Activated T-helper 1 cell treated with anti-CD3 and anti-CD28 coated beads, Interleukin-2, amount 50 U/mL, for 16 hours (primary cell): ENCODE measurements around the gene CIAPIN1.
"Not testable (repeated sequence)": the region's sequence is repeated elsewhere in the genome, so short reads cannot be mapped to it uniquely, and the experiment has no call there.

ENCODE experiments used
- DNase-seq, 2 donors: peaks; one replicate each; pipeline ENCODE4 v3.0.0-alpha.2; 2020; ENCODE audit warnings: low read depth in 1 of 2, low spot score in 1 of 2

Gene CIAPIN1

DNA sequence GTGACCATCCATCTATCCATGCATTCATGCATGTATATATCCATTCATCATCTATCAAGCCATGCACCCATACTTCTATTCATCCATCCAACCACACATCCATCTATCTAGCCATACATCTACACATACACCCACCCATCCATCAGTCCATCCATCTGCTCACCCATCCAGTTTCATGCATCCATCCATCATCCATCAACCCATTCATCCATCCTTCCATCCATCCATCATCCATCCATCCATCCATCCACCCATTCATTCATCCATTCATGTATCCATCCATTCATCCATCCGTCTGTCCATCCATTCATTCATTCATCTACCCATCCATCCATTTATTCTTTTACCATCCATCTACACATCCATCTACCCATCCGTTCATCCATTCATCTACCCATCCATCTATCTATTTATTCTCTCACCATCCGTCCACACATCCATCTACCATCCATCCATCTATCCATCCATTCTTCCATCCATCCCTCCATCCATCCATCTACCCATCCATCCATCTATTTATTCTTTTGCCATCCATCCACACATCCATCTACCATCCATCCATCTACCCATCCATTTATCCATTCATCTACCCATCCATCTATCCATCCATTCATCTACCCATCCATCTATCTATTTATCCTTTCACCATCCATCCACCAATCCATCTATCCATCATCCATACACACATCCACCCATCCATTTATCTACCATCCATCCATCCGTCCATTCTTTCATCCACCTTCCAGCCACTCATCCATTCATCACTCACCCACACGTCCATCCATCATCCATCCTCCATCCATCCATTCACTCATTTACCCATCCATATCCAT lies 39.4 kb downstream of the CIAPIN1 start:
- no peak for DNase-seq

- no peak for DNase-seq
These were observed 40.3 kb downstream of the CIAPIN1 start for GRCh38 chr16:57406881-57407280.

GRCh38 chr16:57405097-57405496 lies 42.1 kb downstream of the CIAPIN1 start:
- no peak for DNase-seq

- DNase-seq: no peak
These were observed 43.0 kb downstream of the CIAPIN1 start, which contains the start of gene CCL17 for GRCh38 chr16:57403965-57404817. Gene CCL17, plus strand, starts transcription at chr16:57404767. Its CDS starts 9,166 bp downstream, at chr16:57413933.

GRCh38 chr16:57401943-57402640 lies 45.1 kb downstream of the CIAPIN1 start:
- DNase-seq: no peak

GRCh38 chr16:57397493-57397892 lies 49.7 kb downstream of the CIAPIN1 start:
- not testable (repeated sequence) for DNase-seq

GRCh38 chr16:57396786-57397185 lies 50.4 kb downstream of the CIAPIN1 start:
- no peak for DNase-seq

DNA sequence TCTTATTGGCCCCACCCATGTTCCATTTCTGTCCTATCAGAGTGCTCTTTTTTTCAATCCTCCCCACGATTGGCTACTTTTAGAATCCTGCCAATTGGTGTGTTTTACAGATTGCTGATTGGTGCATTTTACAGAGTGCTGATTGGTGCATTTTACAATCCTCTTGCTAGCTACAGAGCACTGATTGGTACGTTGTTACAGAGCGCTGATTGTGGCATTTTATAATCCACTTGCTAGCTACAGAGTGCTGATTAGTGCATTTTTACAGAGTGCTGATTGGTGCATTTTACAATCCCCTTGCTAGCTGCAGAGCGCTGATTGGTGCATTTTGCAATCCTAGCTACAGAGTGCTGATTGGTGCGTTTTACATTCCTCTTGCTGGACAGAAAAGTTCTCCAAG lies 52.2 kb downstream of the CIAPIN1 start:
- DNase-seq: no peak

- no peak for DNase-seq
These were observed 52.7 kb downstream of the CIAPIN1 start for GRCh38 chr16:57394444-57394843.

DNA sequence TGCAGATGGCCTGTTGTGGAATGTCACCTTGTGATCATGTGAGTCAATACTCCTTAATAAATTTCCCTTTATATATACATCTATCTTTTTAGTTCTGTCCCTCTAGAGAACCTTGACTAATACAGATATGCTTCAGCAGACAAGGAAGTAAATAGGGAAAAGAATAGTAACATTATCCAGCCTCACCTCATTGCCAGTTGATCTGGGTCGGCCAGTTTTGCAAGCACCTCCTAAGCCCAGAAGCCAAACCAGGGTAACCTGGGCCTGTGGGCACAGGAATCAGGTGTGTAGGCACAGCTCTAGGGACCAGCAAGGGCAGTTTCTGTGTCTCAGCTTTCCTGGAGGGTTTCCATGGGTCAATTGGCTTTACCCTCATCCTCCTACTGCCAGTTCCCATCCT lies 54.5 kb downstream of the CIAPIN1 start:
- DNase-seq: no peak

GRCh38 chr16:57391708-57392107 lies 55.5 kb downstream of the CIAPIN1 start:
- no peak for DNase-seq

GRCh38 chr16:57391300-57391699 lies 55.9 kb downstream of the CIAPIN1 start:
- no peak for DNase-seq

DNA sequence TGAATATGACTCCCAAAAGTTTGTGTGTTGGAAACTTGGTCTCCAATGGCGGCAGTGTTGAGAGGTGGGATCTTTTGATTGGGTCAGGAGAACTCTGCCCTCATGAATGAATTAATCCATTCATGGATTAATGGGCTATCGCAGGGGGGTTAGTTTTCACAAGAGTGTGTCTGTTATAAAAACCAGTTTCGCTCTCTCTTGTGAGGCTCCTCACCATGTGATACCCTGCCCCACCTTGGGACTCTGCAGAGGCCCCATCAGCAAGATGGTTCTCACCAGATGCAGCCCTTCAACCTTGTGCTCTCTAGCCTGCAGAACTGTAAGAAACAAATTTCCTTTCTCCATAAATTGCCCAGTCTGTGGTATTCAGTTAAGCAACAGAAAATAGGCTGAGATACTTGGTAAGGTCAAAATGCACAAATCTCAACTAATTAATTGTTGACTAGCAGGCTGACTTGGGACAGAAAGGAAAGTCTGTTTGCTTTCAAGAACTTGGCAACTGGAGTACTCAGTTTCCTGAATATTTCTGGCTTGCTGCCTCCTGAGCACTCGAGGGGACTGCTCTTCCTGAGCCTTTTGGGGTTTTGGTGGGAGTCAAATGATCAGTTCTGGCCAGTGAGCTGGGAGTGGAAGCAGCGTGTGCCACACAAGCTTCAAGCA lies 56.4 kb downstream of the CIAPIN1 start:
- no peak for DNase-seq

DNA sequence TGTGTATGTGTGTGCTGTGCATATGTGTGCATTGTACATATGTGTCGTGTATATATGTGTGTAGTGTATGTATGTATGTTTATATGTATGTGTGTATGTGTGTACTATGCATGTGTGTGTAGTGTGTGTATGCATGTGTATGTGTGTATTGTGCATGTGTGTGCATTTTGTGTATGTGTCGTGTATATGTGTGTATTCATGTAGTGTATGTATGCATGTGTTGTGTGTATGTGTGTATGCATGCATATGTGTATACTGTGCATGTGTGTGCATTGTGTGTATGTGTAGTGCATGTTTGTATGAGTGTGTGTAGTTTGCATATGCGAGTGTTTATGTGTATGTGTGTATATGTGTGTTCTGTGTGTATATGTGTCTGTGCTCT lies 58.1 kb downstream of the CIAPIN1 start:
- no peak for DNase-seq

- DNase-seq: no peak
These were observed 58.7 kb downstream of the CIAPIN1 start for GRCh38 chr16:57388359-57389086.

DNA sequence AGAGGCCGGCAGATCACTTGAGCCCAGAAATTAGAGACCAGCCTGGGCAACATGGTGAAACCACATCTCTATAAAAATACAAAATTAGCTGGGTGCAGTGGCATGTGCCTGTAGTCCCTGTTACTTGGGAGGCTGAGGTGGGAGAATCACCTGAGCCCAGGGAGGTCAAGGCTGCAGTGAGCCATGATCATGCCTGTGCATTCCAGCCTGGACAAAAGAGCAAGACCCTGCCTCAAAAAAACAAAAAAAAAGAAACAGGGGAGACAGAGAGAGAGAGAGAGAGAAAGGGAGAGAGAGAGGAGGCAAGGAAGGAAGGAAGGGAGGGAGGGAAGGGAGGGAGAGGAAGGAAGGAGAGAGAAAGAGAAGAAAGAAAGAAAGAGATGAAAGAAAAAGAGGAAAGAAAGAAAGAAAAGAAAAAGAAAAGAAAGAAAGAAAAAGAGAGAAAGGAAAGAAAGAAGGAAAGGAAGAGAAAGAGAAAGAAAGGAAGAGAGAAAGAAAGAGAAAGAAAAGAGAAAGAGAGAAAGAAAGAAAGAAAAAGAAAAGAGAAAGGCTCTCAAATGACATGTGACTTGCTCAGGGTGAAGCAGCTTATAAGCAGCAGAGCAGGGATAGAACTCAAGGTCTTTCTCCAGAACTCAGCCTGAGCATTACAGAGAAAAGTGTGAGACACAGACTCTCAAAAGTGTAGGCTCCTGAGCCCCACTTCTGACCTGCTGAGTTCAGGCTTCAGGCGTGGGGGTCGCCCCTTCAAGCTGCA lies 59.4 kb downstream of the CIAPIN1 start:
- no peak for DNase-seq

- DNase-seq: no peak
These were observed 60.7 kb downstream of the CIAPIN1 start for GRCh38 chr16:57386381-57386951.

- no peak for DNase-seq
These were observed 62.1 kb downstream of the CIAPIN1 start for GRCh38 chr16:57385083-57385482.
